Suppressor macrophage (primary cell): Measurements from ENCODE around the gene RARB.

ENCODE experiments used
- DNase-seq, 4 experiments: peaks; one replicate each; pipeline ENCODE4 v3.0.0-alpha.2; 2020 to 2022
- total RNA-seq, 17 experiments: gene quantifications; one replicate each; lab custom pipeline; 2026; ENCODE audit warnings: mixed read lengths in 6 of 17, inconsistent platforms in 3 of 17; lab: John Stamatoyannopoulos, UW

Gene RARB
- 0 to 4.5 (median 0) reads per million in 17 experiments for total RNA-seq

GRCh38 chr3:25427942-25428788, at the start of gene RARB:
RARB (plus strand) TSS chr3:25428263; CDS start chr3:25428732, 469 bp downstream.
- DNase-seq: peak; percentile 41 to 61 (median 48)

- DNase-seq: no peak
These were observed 49.2 kb upstream of the RARB start for GRCh38 chr3:25378786-25379311.

- no peak for DNase-seq
These were observed 47.8 kb upstream of the RARB start for GRCh38 chr3:25380222-25380739.

GRCh38 chr3:25381083-25381482, 47.0 kb upstream of the RARB start:
- no peak for DNase-seq

GRCh38 chr3:25384471-25384870, 43.6 kb upstream of the RARB start:
- DNase-seq: no peak

GRCh38 chr3:25385807-25386460, 42.1 kb upstream of the RARB start:
- DNase-seq: no peak

GRCh38 chr3:25386686-25387255, 41.3 kb upstream of the RARB start:
- DNase-seq: no peak

- no peak for DNase-seq
These were observed 37.5 kb upstream of the RARB start for GRCh38 chr3:25390605-25391004.

- DNase-seq: no peak
These were observed 31.8 kb upstream of the RARB start for GRCh38 chr3:25396251-25396650.

GRCh38 chr3:25396686-25397085, 31.4 kb upstream of the RARB start:
- no peak for DNase-seq

- DNase-seq: no peak
These were observed 30.9 kb upstream of the RARB start for GRCh38 chr3:25397150-25397549.

- no peak for DNase-seq
These were observed 27.5 kb upstream of the RARB start for GRCh38 chr3:25400587-25400986.

GRCh38 chr3:25403968-25404367, 24.1 kb upstream of the RARB start:
- DNase-seq: no peak

- DNase-seq: no peak
These were observed 23.5 kb upstream of the RARB start for GRCh38 chr3:25404569-25404968.

- DNase-seq: no peak
These were observed 22.7 kb upstream of the RARB start for GRCh38 chr3:25405335-25405734.

- DNase-seq: no peak
These were observed 17.4 kb upstream of the RARB start for GRCh38 chr3:25410703-25411102.

GRCh38 chr3:25412269-25412668, 15.8 kb upstream of the RARB start:
- DNase-seq: no peak

- DNase-seq: no peak
These were observed 11.9 kb upstream of the RARB start for GRCh38 chr3:25416176-25416575.

GRCh38 chr3:25418596-25418995, 9.5 kb upstream of the RARB start:
- no peak for DNase-seq

- no peak for DNase-seq
These were observed 8.8 kb upstream of the RARB start for GRCh38 chr3:25419251-25419650.

GRCh38 chr3:25420147-25420546, 7.9 kb upstream of the RARB start:
- no peak for DNase-seq

- no peak for DNase-seq
These were observed 7.2 kb upstream of the RARB start for GRCh38 chr3:25420885-25421284.

- DNase-seq: no peak
These were observed 6.3 kb upstream of the RARB start for GRCh38 chr3:25421747-25422146.
